ENCODE data around the gene SNRPN. TPM values are rescaled to one million over a fixed set of nuclear protein-coding genes. Genes with fewer than 3 reads are reported as not detected.

Gene SNRPN
- total and polyA plus RNA-seq, 8 donors, result 57.4 to 233 (median 94.9) TPM

DNA sequence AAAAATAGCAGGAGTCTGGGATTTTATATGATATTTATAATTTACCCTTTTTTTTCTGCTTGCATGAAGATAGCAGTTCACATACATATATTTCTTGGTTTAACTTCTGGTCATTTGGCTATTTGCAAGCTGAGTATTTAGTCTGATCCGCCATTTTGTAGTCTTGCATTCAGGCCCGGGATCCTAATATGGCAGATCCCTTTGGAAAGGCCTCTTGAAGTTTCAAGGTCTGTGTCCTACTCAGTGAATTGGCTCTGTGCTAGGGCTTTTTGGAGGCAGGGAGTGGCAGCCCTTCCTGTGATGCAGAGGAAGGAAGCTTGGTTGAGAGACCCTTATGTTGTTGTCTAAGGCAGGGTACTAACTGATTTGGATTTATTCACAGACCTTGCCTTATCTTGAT, 2.9 kb downstream of the SNRPN start:
- H3K27ac ChIP-seq, result no peak overlapping the region
- 77 to 89% (median 84%) methylated on average over 2 of the region's 2 CpGs for WGBS, 5 donors
- intact Hi-C loops (cut with DNase I; ENCODE audit: low total_unique reads), result no loop called here
- H3K27me3 ChIP-seq, result no peaks in the 10 kb centered on the region
- H3K4me3 ChIP-seq, result no peak overlapping the region
- H3K36me3 ChIP-seq, result peaks cover 0 to 19% (median 4%) of the 10 kb centered on the region in 4 donors
- peaks cover 0 to 42% (median 20%) of the 10 kb centered on the region in 4 donors for H3K9me3 ChIP-seq
- H3K4me1 ChIP-seq, result peaks cover 0 to 5% (median 2%) of the 10 kb centered on the region in 4 donors
- DNase-seq, result no peak
- TF ChIP-seq, protein P1, sequence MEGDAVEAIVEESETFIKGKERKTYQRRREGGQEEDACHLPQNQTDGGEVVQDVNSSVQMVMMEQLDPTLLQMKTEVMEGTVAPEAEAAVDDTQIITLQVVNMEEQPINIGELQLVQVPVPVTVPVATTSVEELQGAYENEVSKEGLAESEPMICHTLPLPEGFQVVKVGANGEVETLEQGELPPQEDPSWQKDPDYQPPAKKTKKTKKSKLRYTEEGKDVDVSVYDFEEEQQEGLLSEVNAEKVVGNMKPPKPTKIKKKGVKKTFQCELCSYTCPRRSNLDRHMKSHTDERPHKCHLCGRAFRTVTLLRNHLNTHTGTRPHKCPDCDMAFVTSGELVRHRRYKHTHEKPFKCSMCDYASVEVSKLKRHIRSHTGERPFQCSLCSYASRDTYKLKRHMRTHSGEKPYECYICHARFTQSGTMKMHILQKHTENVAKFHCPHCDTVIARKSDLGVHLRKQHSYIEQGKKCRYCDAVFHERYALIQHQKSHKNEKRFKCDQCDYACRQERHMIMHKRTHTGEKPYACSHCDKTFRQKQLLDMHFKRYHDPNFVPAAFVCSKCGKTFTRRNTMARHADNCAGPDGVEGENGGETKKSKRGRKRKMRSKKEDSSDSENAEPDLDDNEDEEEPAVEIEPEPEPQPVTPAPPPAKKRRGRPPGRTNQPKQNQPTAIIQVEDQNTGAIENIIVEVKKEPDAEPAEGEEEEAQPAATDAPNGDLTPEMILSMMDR (IDR thresholded peaks at IDR 0.05), result no peak
- TF ChIP-seq POLR2A (IDR thresholded peaks at IDR 0.05) (no peak), EP300 (IDR thresholded peaks at IDR 0.05) (no peak), POLR2AphosphoS5 (IDR thresholded peaks at IDR 0.05) (no peak)

DNA sequence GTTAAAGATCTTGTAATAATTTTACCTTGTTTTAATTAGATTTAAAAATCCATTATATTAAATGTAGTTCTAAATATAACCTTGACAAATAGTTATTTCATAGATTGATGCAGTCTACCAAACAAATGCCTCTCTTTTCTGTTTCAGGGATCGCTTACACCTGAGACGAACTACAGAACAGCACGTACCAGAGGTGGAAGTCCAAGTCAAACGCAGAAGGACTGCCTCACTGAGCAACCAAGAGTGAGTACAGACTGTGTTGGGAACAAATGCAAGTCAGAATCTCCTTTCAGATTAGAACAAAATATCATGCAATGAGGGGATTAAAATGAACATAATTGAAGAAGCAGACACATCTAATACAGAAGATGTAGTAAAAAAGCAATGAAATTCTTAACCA, 7.2 kb downstream of the SNRPN start:
- peaks cover 9 to 61% (median 46%) of the 10 kb centered on the region in 4 donors for H3K36me3 ChIP-seq
- no peak for DNase-seq
- TF ChIP-seq, protein P1 (IDR thresholded peaks at IDR 0.05), result no peak
- TF ChIP-seq POLR2A (IDR thresholded peaks at IDR 0.05) (no peak), EP300 (IDR thresholded peaks at IDR 0.05) (no peak), POLR2AphosphoS5 (IDR thresholded peaks at IDR 0.05) (no peak)
- WGBS, 5 donors, result 81 to 89% (median 85%) methylated on average over 4 of the region's 4 CpGs
- intact Hi-C loops (cut with DNase I; ENCODE audit: low total_unique reads), result loop anchor here (10.0 kb wide), 1 partner anchor 73 kb away; no protein-coding TSS in a partner anchor
- peaks cover 0 to 3% (median 0%) of the 10 kb centered on the region in 4 donors for H3K4me1 ChIP-seq
- no peak overlapping the region for H3K27ac ChIP-seq
- no peaks in the 10 kb centered on the region for H3K27me3 ChIP-seq
- peaks cover 0 to 45% (median 25%) of the 10 kb centered on the region in 4 donors for H3K9me3 ChIP-seq
- H3K4me3 ChIP-seq, result no peak overlapping the region

DNA sequence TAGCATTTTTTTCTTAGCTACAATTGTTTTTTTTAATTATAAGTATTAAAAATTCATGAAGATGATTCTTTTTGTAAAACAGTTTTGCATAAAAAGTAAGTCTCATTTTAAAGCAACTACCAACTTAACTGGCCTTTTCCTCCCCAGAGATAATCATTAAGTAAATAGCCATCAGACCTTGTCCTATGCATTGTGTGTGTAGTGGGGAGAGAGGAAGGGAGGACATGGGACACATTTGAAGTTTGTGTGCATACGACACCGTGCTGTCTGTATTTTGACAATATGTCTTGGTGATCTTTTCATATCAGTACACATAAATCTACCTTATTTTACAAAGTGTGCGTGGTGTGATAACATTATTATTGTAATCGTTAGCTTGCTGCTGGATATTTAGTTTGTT, 8.1 kb downstream of the SNRPN start:
- intact Hi-C loops (cut with DNase I; ENCODE audit: low total_unique reads), result loop anchor here (10.0 kb wide), 1 partner anchor 72 kb away; no protein-coding TSS in a partner anchor
- Histone ChIP-seq H3K27me3 (no peaks in the 10 kb centered on the region), H3K9me3 (peaks cover 0 to 54% (median 28%) of the 10 kb centered on the region in 4 donors), H3K27ac (no peak overlapping the region), H3K4me1 (no peaks in the 10 kb centered on the region), H3K36me3 (peaks cover 12 to 70% (median 55%) of the 10 kb centered on the region in 4 donors), H3K4me3 (no peak overlapping the region)
- 76 to 85% (median 79%) methylated on average over 4 of the region's 4 CpGs for WGBS, 5 donors
- TF ChIP-seq, protein P1 (IDR thresholded peaks at IDR 0.05), result no peak
- TF ChIP-seq POLR2A (IDR thresholded peaks at IDR 0.05) (no peak), EP300 (IDR thresholded peaks at IDR 0.05) (no peak)
- no peak for DNase-seq

DNA sequence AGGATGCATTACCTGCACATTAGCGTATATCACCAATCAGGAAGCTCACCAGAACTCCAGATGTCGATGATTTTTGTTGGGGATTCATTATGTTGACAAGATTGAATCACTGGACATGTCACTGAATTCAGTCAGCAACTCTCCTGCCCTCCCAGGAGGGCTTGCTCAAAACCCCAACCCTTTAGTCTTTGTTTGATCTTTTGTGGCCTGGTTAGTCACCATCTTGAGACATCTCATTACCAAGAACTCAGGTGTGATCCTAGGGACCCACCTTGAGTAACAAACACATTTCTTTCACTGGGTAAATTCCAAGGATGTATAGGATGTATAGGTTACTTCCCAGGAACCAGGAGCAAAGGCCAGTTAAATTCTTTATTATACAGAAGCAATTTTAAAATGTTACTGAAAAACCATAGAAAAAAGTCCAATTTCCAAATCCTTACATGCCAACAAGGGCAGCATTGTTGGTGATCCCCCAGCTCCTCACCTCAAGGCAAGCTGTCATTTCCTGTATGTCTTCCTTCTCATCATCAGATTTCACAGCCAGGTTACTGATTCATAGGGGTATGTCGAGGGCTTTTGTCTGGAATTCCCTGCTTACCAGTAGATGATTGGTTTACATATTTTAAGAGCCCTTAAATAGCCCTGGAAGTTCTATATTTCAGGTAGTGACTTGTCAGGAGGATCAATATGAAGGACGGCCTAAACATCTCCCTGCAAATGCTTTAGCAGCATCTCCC, 11.7 kb downstream of the SNRPN start:
- WGBS, 5 donors, result 63 to 78% (median 74%) methylated on average over 4 of the region's 4 CpGs
- TF ChIP-seq POLR2A (IDR thresholded peaks at IDR 0.05), result no peak
- TF ChIP-seq EP300 (IDR thresholded peaks at IDR 0.05), result no peak
- TF ChIP-seq, protein P1 (IDR thresholded peaks at IDR 0.05), result no peak
- no peak for TF ChIP-seq POLR2AphosphoS5 (IDR thresholded peaks at IDR 0.05)
- Histone ChIP-seq H3K27ac (no peak overlapping the region), H3K4me1 (no peaks in the 10 kb centered on the region), H3K4me3 (no peak overlapping the region), H3K36me3 (peaks cover 18 to 97% (median 85%) of the 10 kb centered on the region in 4 donors), H3K9me3 (peaks cover under 1 to 65% (median 41%) of the 10 kb centered on the region in 4 donors), H3K27me3 (no peaks in the 10 kb centered on the region)
- intact Hi-C loops (cut with DNase I; ENCODE audit: low total_unique reads), result loop anchor here (10.0 kb wide), 1 partner anchor 68 kb away; no protein-coding TSS in a partner anchor
- no peak for DNase-seq

All from stomach (tissue), 9 donors.